Measurements from ENCODE around the gene TNNC1. TPM values are rescaled to one million over a fixed set of nuclear protein-coding genes. Genes with fewer than 3 reads are reported as not detected.

The TNNC1 gene
- total and polyA plus RNA-seq, 2 donors (not counting 1 experiment from before 2014, with no cell fraction given): 1.1 to 5.4 TPM

GRCh38 chr3:52401551-52401950 lies 52.3 kb downstream of the TNNC1 start:
- WGBS (ENCODE audit: insufficient coverage): 100% methylated on average over 1 of the region's 1 CpG
- Histone ChIP-seq H3K9ac (ENCODE audit: low read length) (no peak overlapping the region), H4K20me1 (ENCODE audit: control insufficient read depth, insufficient read depth, low read length, poor library complexity, severe bottlenecking) (peaks cover 6% of the 10 kb centered on the region), H3K27me3 (replicated peaks in 1 of 4; ENCODE audit: control extremely low read depth in 1 of 4, control insufficient read depth in 3 of 4, insufficient read depth in 4 of 4, low read length in 3 of 4) (no peaks in the 10 kb centered on the region), H3K4me1 (ENCODE audit: control insufficient read depth in 2 of 2, insufficient read depth in 2 of 2, low read length in 2 of 2) (no peaks in the 10 kb centered on the region), H3K79me2 (ENCODE audit: control insufficient read depth, insufficient read depth, low read length) (peaks cover under 1% of the 10 kb centered on the region), H3K9me3 (ENCODE audit: control extremely low read depth in 1 of 3, control insufficient read depth in 2 of 3, insufficient read depth in 1 of 3, low read length in 2 of 3) (no peaks in the 10 kb centered on the region), H3K4me2 (replicated peaks; ENCODE audit: low read depth, low read length, poor library complexity, severe bottlenecking) (no peak overlapping the region), H2AFZ (ENCODE audit: insufficient read depth, low read depth, low read length, poor library complexity, severe bottlenecking) (no peak overlapping the region), H3K36me3 (replicated peaks in 1 of 2; ENCODE audit: control extremely low read depth in 1 of 2, control insufficient read depth in 1 of 2, extremely low read depth in 1 of 2, insufficient read depth in 2 of 2, low read length in 1 of 2) (peaks cover 4 to 70% of the 10 kb centered on the region in 2 experiments), H3K4me3 (ENCODE audit: control extremely low read depth in 1 of 5, extremely low read depth in 1 of 5, insufficient read depth in 1 of 5, low read depth in 2 of 5, low read length in 4 of 5) (no peak overlapping the region), H3K27ac (ENCODE audit: low read length in 2 of 2) (no peak overlapping the region)
- no peak overlapping the region for H3K4me3 Mint-ChIP-seq
- no peak for DNase-seq
- H3K27ac Mint-ChIP-seq: no peak overlapping the region
- intact Hi-C loops (cut with micrococcal nuclease): no loop called here
- TF ChIP-seq CTCF (IDR thresholded peaks at IDR 0.05) (no peak), EZH2 (IDR thresholded peaks at IDR 0.05; ENCODE audit: borderline replicate concordance, insufficient read depth, low read depth, low read length, poor library complexity, severe bottlenecking) (no peak)
- POLR2A ChIA-PET: no interaction called here
- H3K9me3 Mint-ChIP-seq (ENCODE audit: insufficient read depth): no peaks in the 10 kb centered on the region
- no peaks in the 10 kb centered on the region for H3K4me1 Mint-ChIP-seq
- CTCF ChIA-PET: no interaction called here
- no peak for ATAC-seq (ENCODE audit: low read depth)
- no peaks in the 10 kb centered on the region for H3K27me3 Mint-ChIP-seq

Other genes starting within 250 kb of the TNNC1 start
- gene TLR9, start 228.4 kb downstream of the TNNC1 start, total RNA-seq: 16.0 and 21.0 TPM in 2 replicates
- 1.9 and 3.7 TPM in 2 replicates for gene TLR9, start 228.4 kb downstream of the TNNC1 start, polyA plus RNA-seq
- 53.5 and 60.3 TPM in 2 replicates for gene TWF2, start 214.9 kb downstream of the TNNC1 start, total RNA-seq
- 59.7 and 88.2 TPM in 2 replicates for gene TWF2, start 214.9 kb downstream of the TNNC1 start, polyA plus RNA-seq
- 45.0 and 53.6 TPM in 2 replicates for gene PPM1M, start 208.3 kb downstream of the TNNC1 start, total RNA-seq
- 42.5 and 65.2 TPM in 2 replicates for gene PPM1M, start 208.3 kb downstream of the TNNC1 start, polyA plus RNA-seq
- gene WDR82, start 175.4 kb downstream of the TNNC1 start, total RNA-seq: 94.0 and 101 TPM in 2 replicates
- gene WDR82, start 175.4 kb downstream of the TNNC1 start, polyA plus RNA-seq: 27.8 and 46.5 TPM in 2 replicates
- gene GLYCTK, start 166.2 kb downstream of the TNNC1 start, total RNA-seq: 39.8 and 45.2 TPM in 2 replicates
- 34.3 and 46.9 TPM in 2 replicates for gene GLYCTK, start 166.2 kb downstream of the TNNC1 start, polyA plus RNA-seq
- 47.2 and 47.6 TPM in 2 replicates for gene DNAH1, start 137.7 kb downstream of the TNNC1 start, total RNA-seq
- 59.2 and 60.9 TPM in 2 replicates for gene DNAH1, start 137.7 kb downstream of the TNNC1 start, polyA plus RNA-seq
- gene BAP1, start 44.0 kb downstream of the TNNC1 start, total RNA-seq: 91.4 and 94.1 TPM in 2 replicates
- gene BAP1, start 44.0 kb downstream of the TNNC1 start, polyA plus RNA-seq: 81.6 and 132 TPM in 2 replicates
- gene PHF7, start 43.4 kb downstream of the TNNC1 start, total RNA-seq: 23.8 and 24.9 TPM in 2 replicates
- gene PHF7, start 43.4 kb downstream of the TNNC1 start, polyA plus RNA-seq: 12.8 and 22.2 TPM in 2 replicates
- 0.27 and 0.42 TPM in 2 replicates for gene SEMA3G, start 8.9 kb downstream of the TNNC1 start, total RNA-seq
- gene SEMA3G, start 8.9 kb downstream of the TNNC1 start, polyA plus RNA-seq: 0.07 and 0.10 TPM in 2 replicates
- 161 and 169 TPM in 2 replicates for gene NISCH, start 1.6 kb upstream of the TNNC1 start, total RNA-seq
- 127 and 130 TPM in 2 replicates for gene NISCH, start 1.6 kb upstream of the TNNC1 start, polyA plus RNA-seq
- 4.0 and 4.5 TPM in 2 replicates for gene STAB1, start 41.3 kb upstream of the TNNC1 start, total RNA-seq
- 3.8 and 5.6 TPM in 2 replicates for gene STAB1, start 41.3 kb upstream of the TNNC1 start, polyA plus RNA-seq
- 8.1 and 11.2 TPM in 2 replicates for gene NT5DC2, start 79.8 kb upstream of the TNNC1 start, total RNA-seq
- 11.9 and 19.0 TPM in 2 replicates for gene NT5DC2, start 79.8 kb upstream of the TNNC1 start, polyA plus RNA-seq
- 10.3 and 16.4 TPM in 2 replicates for gene UQCC5, start 82.6 kb upstream of the TNNC1 start, total RNA-seq
- 1.1 and 1.5 TPM in 2 replicates for gene UQCC5, start 82.6 kb upstream of the TNNC1 start, polyA plus RNA-seq
- gene PBRM1, start 231.9 kb upstream of the TNNC1 start, total RNA-seq: 81.1 and 85.9 TPM in 2 replicates
- gene PBRM1, start 231.9 kb upstream of the TNNC1 start, polyA plus RNA-seq: 16.8 and 26.9 TPM in 2 replicates
- 67.3 and 68.5 TPM in 2 replicates for gene GNL3, start 232.0 kb upstream of the TNNC1 start, total RNA-seq
- gene GNL3, start 232.0 kb upstream of the TNNC1 start, polyA plus RNA-seq: 32.6 and 41.7 TPM in 2 replicates